PC-3 (cell line): Measurements from ENCODE around the gene FAM83G.
"Not testable (repeated sequence)": the region's sequence is repeated elsewhere in the genome, so short reads cannot be mapped to it uniquely, and the experiment has no call there.

Experiments
- EZH2phosphoT487 ChIP-seq: fragments of 300-600 bp; sonication (generic); IDR thresholded peaks from 2 replicates; pipeline ENCODE4 v1.6.1; 2018; ENCODE audit warnings: mild to moderate bottlenecking, antibody characterized with exemption, low read length, borderline replicate concordance
- TF ChIP-seq, protein P1 (sequence below): fragments of 300-600 bp; sonication (generic); conservative IDR thresholded peaks from 2 replicates; pipeline ENCODE4 v1.5.1; 2017; ENCODE audit warnings: antibody characterized with exemption, low read depth, mild to moderate bottlenecking, low read length

DNA sequence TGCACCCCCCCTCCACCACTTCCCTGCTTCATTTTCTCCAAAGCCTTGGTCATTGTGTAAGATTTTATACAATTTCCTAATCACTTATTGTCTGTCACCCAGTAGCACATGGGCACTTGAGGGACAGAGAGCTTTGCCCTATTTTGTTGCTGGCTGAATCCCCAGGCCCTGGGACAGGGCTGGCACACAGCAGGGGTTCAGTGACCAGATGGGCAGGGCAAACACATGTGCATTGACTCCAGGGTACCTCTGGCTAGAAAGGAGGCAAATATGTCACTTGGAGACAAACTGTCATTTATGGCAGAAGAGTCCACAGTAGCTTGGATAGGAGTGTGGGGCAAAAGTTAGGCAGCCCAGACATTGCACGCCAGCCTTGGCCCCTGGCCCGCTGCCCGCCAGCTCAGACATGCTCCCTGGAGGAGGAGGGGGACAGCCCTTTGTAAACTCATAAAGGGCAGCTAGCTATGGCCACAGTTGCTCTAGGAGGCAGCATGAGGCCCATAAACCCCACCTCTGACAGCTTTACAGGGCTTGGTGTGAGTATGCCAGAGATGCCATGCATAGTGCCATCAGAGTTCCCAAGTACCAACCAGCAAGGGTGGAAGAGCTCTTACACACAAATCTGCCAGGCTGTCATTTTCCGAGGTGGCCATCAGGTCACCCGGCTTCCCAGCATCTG lies 26.3 kb upstream of the FAM83G start:
- TF ChIP-seq, protein P1, sequence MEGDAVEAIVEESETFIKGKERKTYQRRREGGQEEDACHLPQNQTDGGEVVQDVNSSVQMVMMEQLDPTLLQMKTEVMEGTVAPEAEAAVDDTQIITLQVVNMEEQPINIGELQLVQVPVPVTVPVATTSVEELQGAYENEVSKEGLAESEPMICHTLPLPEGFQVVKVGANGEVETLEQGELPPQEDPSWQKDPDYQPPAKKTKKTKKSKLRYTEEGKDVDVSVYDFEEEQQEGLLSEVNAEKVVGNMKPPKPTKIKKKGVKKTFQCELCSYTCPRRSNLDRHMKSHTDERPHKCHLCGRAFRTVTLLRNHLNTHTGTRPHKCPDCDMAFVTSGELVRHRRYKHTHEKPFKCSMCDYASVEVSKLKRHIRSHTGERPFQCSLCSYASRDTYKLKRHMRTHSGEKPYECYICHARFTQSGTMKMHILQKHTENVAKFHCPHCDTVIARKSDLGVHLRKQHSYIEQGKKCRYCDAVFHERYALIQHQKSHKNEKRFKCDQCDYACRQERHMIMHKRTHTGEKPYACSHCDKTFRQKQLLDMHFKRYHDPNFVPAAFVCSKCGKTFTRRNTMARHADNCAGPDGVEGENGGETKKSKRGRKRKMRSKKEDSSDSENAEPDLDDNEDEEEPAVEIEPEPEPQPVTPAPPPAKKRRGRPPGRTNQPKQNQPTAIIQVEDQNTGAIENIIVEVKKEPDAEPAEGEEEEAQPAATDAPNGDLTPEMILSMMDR = not testable (repeated sequence)
- TF ChIP-seq EZH2phosphoT487 = not testable (repeated sequence)
